GM19239 (cell line): Measurements from ENCODE around the gene MATR3.

Source experiments
- DNase-seq: peaks from one replicate; pipeline ENCODE4 v3.0.0; 2011; ENCODE audit warnings: low spot score; ENCODE audit not compliant: insufficient read length
- FAIRE-seq: peaks from 2 replicates; lab custom pipeline; 2011; peaks lifted over from hg19 to GRCh38; lab: Jason Lieb, UNC

MATR3 gene

GRCh38 chr5:139272471-139273321, 20.8 kb upstream of the MATR3 start:
- peak; percentile 37 for FAIRE-seq

GRCh38 chr5:139273322-139273571, 20.3 kb upstream of the MATR3 start:
- no peak for FAIRE-seq
- DNase-seq: no peak

More at GRCh38 chr5:139272471-139273321, 20.8 kb upstream of the MATR3 start:
- DNase-seq: no peak

- peak; percentile 81 for FAIRE-seq
- DNase-seq: peak; percentile 74
Observed at GRCh38 chr5:139273572-139274289, 19.8 kb upstream of the MATR3 start.

GRCh38 chr5:139275536-139275935, 18.0 kb upstream of the MATR3 start:
- FAIRE-seq (peak; percentile 47), DNase-seq (no peak)

- DNase-seq: no peak
- peak; percentile 66 for FAIRE-seq
Observed at GRCh38 chr5:139275956-139276355, 17.6 kb upstream of the MATR3 start.

- no peak for FAIRE-seq
- no peak for DNase-seq
Observed at GRCh38 chr5:139276426-139276825, 17.1 kb upstream of the MATR3 start.

GRCh38 chr5:139277171-139277570, 16.4 kb upstream of the MATR3 start:
- DNase-seq (no peak), FAIRE-seq (no peak)

GRCh38 chr5:139278540-139279274, 14.8 kb upstream of the MATR3 start:
- DNase-seq (no peak), FAIRE-seq (no peak)

GRCh38 chr5:139282197-139282557, 11.4 kb upstream of the MATR3 start:
- FAIRE-seq (no peak), DNase-seq (no peak)

GRCh38 chr5:139283252-139284166, 10.0 kb upstream of the MATR3 start:
- FAIRE-seq (no peak), DNase-seq (no peak)

- FAIRE-seq: no peak
- DNase-seq: no peak
Observed at GRCh38 chr5:139284295-139284694, 9.2 kb upstream of the MATR3 start.

- FAIRE-seq (no peak), DNase-seq (no peak)
Observed at GRCh38 chr5:139285651-139286392, 7.7 kb upstream of the MATR3 start.

GRCh38 chr5:139287890-139288635, 5.5 kb upstream of the MATR3 start:
- DNase-seq: no peak
- no peak for FAIRE-seq

- no peak for DNase-seq
- FAIRE-seq: no peak
Observed at GRCh38 chr5:139291051-139291450, 2.5 kb upstream of the MATR3 start.

GRCh38 chr5:139293202-139293506, 386 bp upstream of the MATR3 start:
- no peak for FAIRE-seq
- no peak for DNase-seq

- DNase-seq (no peak), FAIRE-seq (peak; percentile 55)
Observed at GRCh38 chr5:139294374-139295165, 1.0 kb downstream of the MATR3 start.

- DNase-seq: no peak
- no peak for FAIRE-seq
Observed at GRCh38 chr5:139295346-139296057, 2.0 kb downstream of the MATR3 start.

GRCh38 chr5:139296198-139296597, 2.7 kb downstream of the MATR3 start:
- DNase-seq (no peak), FAIRE-seq (no peak)
